ENCODE results near the gene FOSL2.
A peak's percentile ranks its signal among the peaks of the same experiment; 100 is the strongest.

FOSL2 gene

DNA sequence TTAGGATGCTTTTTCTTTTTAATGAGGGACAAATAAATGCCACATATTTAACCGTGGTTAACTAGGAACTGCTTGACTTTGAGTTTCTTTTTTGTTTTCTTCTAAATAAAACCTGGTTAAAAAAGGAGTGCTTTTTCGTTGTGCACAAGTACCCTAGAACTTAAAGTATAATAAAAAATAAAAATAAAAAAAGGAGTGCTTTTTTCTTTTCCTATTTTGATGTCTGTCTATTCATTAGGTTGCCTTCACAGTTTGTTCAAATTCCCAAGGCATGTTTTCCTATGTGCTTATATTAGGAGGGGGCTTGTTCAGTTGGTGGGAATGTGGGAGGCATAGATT is 4.4 kb downstream of the FOSL2 start:
- no peak for DNase-seq

GRCh38 chr2:28398101-28398834 is 5.6 kb downstream of the FOSL2 start:
- no peak for DNase-seq

DNA sequence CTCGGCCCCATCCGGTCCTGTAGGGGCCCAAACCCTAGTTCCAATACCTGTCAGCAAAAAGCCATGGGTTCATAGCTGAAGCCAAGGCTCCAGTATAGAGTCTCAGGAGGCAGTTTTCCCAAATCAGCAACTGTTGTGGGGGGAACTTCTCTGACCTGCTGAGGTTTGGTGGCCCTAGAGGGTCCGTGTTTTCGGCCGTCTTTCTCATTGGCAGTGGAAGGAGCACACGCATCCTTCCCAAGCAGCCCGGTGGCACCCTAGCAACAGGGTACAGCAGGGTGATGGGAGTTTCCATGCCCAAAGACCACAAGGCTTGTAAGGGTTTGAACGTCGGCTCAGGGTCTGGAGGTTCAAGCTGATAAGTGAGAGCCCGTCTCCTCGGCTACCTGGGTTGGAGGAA is 6.6 kb downstream of the FOSL2 start:
- no peak for DNase-seq

DNA sequence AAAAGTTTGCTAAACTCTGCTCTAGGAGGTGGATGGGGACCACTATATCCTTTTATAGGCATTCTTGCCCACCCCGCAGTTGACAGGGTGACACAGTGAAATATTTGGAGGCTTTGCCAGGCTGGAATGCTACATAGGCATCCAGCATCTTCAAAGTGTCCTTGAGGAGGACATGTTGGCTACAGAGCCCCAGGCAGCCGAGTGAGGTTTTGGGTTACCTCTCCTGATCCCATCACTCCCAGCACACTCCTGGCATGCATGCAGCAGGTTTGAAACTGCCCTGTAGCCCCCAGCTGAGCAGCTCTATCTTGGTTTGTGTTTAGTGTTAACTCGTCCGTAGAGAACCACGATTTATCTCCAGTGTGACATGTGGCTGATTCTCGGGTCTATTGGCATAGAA is 7.3 kb downstream of the FOSL2 start:
- DNase-seq = no peak

GRCh38 chr2:28400419-28400818 is 7.8 kb downstream of the FOSL2 start:
- DNase-seq = no peak

GRCh38 chr2:28400921-28401320 is 8.3 kb downstream of the FOSL2 start:
- no peak for DNase-seq

DNA sequence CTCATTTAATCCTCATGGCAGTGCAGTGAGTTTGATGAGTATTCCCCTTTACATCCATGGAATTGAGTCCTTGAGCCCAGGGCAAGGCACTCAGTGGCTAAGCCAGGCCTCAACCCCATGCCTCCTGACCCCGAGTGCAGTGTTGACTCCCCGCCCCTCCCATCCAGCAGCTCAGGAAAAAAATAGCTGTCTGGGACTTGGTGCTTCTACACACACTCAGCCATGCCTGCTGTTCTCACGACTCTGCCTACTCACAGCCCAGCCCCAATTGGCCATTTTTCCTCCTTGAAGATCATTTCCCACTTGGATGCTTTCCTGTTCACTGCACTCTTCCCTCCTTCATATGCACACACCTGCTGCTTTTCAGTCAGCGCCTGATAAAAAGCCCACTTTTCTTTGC is 8.8 kb downstream of the FOSL2 start:
- DNase-seq = no peak

DNA sequence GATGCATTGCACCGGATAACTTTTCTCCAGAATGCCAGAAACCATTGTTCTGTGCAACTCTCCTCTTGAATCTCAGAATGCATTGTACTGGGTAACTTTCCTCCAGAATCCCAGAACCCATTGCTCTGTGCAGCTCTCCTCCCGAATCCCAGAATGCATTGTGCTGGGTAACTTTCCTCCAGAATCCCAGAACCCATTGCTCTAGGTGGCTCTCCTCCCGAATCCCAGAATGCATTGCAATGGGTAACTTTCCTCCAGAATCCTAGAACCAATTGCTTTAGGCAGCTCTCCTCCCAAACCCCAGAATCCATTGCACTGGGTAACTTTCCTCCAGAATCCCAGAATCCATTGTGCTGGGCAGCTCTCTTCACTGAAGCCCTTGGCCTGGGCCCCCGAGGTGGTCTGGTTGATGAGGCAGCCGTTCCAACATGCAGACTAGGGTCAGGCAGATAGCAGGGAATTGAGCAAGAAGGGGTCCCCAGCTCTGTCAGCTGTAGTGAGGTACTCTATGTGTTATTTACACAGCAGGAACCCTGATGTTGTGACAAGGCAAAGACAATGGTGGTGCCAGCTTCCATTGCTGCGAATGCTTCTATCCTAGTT is 9.4 kb downstream of the FOSL2 start:
- no peak for DNase-seq

GRCh38 chr2:28403370-28403956 is 10.8 kb downstream of the FOSL2 start:
- DNase-seq = no peak

DNA sequence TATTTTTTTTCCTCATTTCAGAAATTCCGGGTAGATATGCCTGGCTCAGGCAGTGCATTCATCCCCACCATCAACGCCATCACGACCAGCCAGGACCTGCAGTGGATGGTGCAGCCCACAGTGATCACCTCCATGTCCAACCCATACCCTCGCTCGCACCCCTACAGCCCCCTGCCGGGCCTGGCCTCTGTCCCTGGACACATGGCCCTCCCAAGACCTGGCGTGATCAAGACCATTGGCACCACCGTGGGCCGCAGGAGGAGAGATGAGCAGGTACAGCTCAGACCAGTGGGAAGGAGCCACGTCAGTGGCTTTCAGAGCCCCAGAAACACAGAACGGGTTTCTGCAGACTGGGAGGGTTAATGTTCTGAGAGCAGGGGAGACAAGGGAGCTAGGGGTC is 11.4 kb downstream of the FOSL2 start:
- no peak for DNase-seq

DNA sequence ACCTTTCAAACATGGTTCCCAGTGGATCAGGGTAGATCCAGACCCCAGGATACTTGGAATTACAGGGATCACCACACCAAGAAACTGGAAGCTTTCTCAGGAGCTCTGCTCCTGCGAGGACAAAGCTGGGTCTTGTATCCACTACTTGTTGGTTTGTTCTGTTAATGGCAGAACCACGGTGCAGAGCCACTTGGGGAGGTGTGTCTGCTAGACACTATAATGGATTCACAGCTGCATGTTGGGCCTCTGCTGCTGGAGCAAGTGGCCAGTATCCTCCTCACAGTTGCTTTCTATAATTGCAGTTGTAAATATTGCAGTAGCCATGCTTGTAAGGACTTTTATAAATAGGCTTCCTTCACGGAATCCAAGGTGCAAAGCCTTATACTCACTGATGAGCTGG is 12.9 kb downstream of the FOSL2 start:
- DNase-seq = no peak

- peak; percentile 62 for DNase-seq
These were observed 13.8 kb downstream of the FOSL2 start for GRCh38 chr2:28406276-28407096.

- no peak for DNase-seq
These were observed 14.7 kb downstream of the FOSL2 start for GRCh38 chr2:28407131-28407975.

- no peak for DNase-seq
These were observed 15.5 kb downstream of the FOSL2 start for GRCh38 chr2:28407976-28408690.

DNA sequence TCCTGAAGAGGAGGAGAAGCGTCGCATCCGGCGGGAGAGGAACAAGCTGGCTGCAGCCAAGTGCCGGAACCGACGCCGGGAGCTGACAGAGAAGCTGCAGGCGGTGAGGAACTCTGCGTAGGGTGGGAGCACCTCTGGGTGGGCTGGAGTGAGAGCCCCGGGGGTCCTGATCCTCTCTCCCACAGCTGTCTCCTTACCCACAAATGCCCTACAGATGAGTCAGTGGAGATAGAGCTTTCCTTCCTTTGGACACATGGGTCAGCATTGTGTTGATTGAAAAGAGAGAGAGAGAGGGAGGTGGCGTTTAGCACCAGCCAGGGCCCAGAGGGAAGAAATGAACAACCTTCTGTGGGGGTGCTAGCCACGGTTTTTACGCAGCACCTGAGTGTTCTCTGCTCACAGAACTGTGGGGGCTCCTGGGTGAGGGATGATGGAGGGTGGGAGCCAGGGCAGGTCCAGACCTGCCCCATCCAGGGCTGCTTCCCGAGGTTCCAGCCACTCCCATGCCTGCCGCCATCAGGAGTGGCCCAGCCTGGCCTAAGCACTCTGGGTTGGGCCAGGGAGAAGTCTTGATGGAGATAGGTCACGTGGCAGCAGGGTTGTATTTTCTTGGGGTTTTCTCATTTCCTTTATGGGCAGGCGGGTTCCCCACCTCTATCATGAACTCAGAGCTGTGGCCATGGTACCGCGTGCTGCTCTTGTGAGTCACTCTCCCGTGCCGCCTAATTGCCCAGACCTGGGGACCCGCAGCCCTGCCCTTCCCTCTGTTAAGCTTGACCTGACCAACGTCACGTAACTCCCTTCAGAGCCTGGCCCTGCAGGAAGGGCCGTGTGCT is 16.3 kb downstream of the FOSL2 start:
- peak; percentile 87 for DNase-seq

DNA sequence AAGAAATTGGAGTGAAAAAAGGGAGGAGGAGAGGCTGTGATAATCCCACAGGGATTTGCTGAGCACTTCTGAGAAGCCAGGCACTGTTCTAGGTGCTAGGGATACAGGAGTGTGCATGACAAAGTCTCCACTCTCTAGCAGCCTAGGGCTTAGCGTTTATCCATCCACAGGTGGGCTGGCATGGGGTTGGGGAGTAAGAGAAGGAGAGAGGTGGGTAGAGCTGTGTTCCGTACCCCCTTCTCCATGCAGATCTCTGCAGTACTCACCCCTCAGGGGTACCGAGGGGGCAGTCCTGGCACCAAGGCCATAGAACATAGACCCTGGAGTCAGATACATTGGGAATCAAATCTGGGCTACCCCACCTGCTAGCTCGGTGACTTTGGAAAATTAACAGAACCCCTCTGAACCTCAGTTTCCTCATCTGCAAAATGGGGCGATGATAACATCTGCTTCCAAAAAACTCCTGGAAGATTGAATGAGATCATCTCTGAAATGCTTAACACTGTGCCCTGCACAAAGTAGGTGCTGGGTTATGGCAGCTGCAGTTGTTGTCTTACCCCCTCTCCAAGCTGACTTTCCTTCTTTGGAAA is 18.6 kb downstream of the FOSL2 start:
- DNase-seq = no peak

GRCh38 chr2:28411956-28412609 is 19.4 kb downstream of the FOSL2 start:
- no peak for DNase-seq

DNA sequence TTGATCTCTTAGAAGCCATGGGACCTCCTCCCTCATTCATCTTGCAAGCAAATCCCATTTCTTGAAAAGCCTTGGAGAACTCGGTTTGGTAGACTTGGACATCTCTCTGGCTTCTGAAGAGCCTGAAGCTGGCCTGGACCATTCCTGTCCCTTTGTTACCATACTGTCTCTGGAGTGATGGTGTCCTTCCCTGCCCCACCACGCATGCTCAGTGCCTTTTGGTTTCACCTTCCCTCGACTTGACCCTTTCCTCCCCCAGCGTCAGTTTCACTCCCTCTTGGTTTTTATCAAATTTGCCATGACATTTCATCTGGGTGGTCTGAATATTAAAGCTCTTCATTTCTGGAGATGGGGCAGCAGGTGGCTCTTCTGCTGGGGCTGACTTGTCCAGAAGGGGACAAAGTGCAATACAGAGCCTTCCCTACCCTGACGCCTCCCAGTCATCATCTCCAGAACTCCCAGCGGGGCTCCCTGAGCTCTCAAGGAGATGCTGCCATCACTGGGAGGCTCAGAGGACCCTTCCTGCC is 20.0 kb downstream of the FOSL2 start:
- no peak for DNase-seq

DNA sequence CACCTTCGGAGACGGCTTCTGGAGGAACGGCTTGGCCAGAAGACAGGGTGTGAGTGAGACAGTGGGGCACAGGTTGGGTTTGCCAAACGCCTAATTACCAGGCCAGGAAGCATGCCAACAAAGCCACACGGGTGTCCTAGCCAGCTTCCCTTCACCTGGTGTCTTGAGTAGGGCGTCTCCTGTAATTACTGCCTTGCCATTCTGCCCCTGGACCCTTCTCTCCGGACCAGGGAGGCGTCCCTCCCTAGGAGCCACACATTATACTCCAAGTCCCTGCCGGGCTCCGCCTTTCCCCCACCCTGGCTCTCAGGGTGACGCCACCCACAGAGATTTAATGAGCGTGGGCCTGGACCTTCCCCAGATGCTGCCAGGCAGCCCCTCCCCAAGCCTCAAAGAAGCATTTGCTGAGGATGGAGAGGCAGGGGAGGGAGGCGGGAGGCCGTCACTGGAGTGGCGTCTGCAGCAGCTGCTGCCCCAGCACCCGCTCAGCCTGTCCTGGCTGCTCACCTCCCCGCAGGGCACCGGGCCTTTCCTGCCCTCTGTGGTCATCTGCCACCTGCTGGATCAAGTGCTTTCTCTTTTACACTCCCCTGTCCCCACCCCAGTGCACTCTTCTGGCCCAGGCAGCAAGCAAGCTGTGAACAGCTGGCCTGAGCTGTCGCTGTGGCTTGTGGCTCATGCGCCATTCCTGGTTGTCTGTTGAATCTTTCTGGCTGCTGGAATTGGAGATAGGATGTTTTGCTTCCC is 20.7 kb downstream of the FOSL2 start:
- no peak for DNase-seq
